WERI-Rb-1 (cell line): ENCODE results near the gene KPNA6.
A peak's percentile ranks its signal among the peaks of the same experiment; 100 is the strongest.

Source experiments
- DNase-seq: peaks from one replicate; pipeline ENCODE4 v3.0.0-alpha.2; 2020
- H3K27ac ChIP-seq: fragments of 250-450 bp; sonication (Bioruptor Pico); 2 replicates; pipeline ENCODE4 v1.5.1; 2020; ENCODE audit warnings: mild to moderate bottlenecking, moderate library complexity
- H3K27me3 ChIP-seq: fragments of 250-450 bp; sonication (Bioruptor Pico); 2 replicates; pipeline ENCODE4 v1.5.1; 2021; ENCODE audit warnings: mild to moderate bottlenecking, low read depth, moderate library complexity; ENCODE audit not compliant: insufficient read depth, severe bottlenecking
- H3K36me3 ChIP-seq: fragments of 250-450 bp; sonication (Bioruptor Pico); 2 replicates; pipeline ENCODE4 v1.5.1; 2020; ENCODE audit warnings: mild to moderate bottlenecking, moderate library complexity
- H3K4me3 ChIP-seq: 2 replicates; pipeline ENCODE4 v1.5.1; 2011; ENCODE audit warnings: low read depth, mild to moderate bottlenecking, control low read depth, low read length
- H3K9me3 ChIP-seq: fragments of 250-450 bp; sonication (Bioruptor Pico); 2 replicates; pipeline ENCODE4 v1.5.1; 2021; ENCODE audit warnings: mild to moderate bottlenecking, moderate library complexity; ENCODE audit not compliant: severe bottlenecking
- TF ChIP-seq, protein P1 (sequence below): IDR thresholded peaks from 2 replicates; pipeline ENCODE4 v1.5.1; 2011; ENCODE audit warnings: low read depth, mild to moderate bottlenecking, control low read depth, inconsistent platforms, low read length

The KPNA6 gene

DNA sequence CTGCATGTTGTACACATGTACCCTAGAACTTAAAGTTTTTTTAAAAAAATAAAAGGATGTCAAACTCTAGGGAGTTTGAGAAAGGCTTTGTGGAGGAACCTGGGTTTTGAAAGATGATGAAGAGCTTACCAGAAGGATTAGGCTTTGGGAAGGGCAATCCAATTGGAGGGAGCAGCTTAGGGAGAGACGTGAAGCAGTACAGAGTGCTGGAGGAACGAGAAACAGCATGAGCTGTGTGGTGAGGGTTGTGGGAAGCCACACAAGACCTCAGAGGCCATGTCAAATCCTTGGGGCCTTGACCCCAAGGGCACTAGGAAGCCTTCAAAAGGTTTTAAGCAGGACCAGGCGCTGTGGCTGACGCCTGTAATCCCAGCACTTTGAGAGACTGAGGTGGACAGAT, 8.4 kb upstream of the KPNA6 start:
- Histone ChIP-seq H3K36me3 (peaks cover 72% of the 10 kb centered on the region), H3K27ac (peak overlapping the region; percentile 72), H3K27me3 (no peaks in the 10 kb centered on the region), H3K4me3 (no peak overlapping the region), H3K9me3 (no peaks in the 10 kb centered on the region)
- DNase-seq = peak; percentile 72
- TF ChIP-seq, protein P1, sequence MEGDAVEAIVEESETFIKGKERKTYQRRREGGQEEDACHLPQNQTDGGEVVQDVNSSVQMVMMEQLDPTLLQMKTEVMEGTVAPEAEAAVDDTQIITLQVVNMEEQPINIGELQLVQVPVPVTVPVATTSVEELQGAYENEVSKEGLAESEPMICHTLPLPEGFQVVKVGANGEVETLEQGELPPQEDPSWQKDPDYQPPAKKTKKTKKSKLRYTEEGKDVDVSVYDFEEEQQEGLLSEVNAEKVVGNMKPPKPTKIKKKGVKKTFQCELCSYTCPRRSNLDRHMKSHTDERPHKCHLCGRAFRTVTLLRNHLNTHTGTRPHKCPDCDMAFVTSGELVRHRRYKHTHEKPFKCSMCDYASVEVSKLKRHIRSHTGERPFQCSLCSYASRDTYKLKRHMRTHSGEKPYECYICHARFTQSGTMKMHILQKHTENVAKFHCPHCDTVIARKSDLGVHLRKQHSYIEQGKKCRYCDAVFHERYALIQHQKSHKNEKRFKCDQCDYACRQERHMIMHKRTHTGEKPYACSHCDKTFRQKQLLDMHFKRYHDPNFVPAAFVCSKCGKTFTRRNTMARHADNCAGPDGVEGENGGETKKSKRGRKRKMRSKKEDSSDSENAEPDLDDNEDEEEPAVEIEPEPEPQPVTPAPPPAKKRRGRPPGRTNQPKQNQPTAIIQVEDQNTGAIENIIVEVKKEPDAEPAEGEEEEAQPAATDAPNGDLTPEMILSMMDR = no peak

DNA sequence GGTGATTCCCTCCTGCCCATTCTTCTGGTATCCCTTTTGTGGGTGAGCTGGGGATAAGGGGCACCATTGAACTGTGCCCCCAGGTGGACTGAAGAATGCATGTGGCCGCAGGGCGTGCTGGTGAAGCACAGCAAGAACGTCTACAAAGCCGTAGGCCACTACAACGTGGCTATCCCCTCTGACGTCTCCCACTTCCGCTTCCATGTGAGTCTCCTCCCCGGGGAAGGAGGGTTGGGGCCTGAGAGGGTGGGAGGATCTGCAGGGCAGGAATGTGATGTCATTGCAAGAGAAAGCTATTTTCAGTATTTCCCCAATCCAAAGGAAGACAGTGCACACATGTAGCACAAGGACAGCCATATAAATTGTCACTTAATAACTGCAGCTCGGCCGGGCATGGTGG, 7.5 kb upstream of the KPNA6 start:
- Histone ChIP-seq H3K9me3 (no peaks in the 10 kb centered on the region), H3K4me3 (no peak overlapping the region), H3K27me3 (no peaks in the 10 kb centered on the region), H3K36me3 (peaks cover 63% of the 10 kb centered on the region), H3K27ac (peak overlapping the region; percentile 72)
- TF ChIP-seq, protein P1 = no peak
- DNase-seq = no peak

DNA sequence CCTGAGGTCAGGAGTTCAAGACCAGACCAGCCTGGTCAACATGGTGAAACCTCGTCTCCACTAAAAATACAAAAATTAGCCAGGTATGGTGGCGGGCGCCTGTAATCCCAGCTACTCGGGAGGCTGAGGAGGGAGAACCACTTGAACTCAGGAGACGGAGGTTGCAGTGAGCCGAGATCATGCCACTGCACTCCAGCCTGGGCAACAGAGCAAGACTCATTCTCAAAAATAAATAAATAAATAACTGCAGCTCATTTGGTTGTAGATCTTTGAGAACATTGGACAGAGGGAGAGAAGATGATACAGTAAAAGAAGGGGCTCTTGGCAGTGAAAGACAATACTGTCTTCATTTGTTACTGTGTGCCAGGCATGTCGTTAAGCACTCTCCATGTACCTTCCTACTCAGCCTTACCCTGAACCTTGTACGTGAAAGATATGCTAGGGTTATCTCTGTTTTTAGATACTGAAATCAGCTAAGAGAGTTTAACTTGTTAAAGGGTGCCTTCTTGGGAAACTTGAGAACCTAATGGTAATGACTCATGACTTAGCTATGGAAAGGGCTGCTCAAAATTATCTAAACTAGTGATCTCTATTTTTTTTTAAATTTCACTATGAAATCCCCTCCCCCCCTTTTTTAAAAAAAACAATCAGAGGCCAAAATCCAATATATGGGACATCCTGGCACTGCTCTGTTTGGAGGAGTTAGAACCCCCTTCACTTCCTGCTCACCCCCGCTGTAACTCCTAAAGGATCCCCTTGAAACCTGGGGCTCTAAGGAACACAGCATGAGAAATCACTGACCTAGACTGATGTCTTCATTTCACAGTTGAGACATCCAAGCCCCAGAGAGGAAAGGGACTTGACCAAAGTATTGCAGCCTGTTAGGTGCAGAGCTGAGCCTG, 6.8 kb upstream of the KPNA6 start:
- no peak for DNase-seq
- H3K27me3 ChIP-seq = no peaks in the 10 kb centered on the region
- H3K9me3 ChIP-seq = no peaks in the 10 kb centered on the region
- H3K36me3 ChIP-seq = peaks cover 56% of the 10 kb centered on the region
- H3K27ac ChIP-seq = no peak overlapping the region; the same call in 1 of the 2 replicates
- H3K4me3 ChIP-seq = no peak overlapping the region
- TF ChIP-seq, protein P1 = no peak

DNA sequence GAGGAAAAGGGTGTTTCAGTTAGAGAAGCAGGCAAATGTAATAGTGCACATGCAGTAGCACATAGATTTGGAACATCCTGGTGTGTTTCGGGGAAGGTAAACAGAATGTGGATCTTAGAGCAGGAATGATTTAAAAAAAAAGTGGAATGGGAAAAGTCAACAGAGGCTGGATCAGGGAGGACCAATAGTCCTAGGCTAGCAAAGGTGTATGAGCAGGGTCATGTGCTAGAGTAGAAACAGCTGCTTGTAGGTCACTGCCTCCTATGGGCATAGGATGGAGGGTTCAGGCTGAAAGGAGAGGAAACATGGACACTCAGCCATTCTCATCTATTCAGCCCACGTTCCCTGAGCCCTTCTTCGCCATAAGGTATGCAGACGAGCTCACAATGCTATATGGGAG, 3.7 kb upstream of the KPNA6 start:
- TF ChIP-seq, protein P1 = peak; percentile 40
- Histone ChIP-seq H3K27me3 (no peaks in the 10 kb centered on the region), H3K4me3 (no peak overlapping the region), H3K9me3 (no peaks in the 10 kb centered on the region), H3K36me3 (peaks cover 37% of the 10 kb centered on the region), H3K27ac (no peak overlapping the region)
- DNase-seq = no peak

DNA sequence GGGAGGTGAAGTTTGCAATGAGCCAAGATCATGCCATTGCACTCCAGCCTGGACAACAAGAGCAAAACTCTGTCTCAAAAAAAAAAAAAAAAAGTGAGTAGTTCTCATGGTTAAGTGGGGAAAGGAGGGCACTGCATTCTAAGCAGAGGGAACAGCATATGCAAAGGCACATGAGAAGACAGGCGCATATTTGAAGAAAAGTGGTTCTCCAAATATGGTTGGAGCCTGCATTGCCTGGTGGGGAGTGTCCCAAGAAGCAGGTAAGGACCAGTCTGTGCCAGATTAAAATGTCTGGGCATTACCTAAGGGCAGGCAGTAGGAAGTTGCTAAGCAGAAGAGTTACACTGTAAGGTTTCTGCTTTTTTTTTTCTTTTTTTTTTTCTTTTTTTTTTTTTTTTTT, 2.5 kb upstream of the KPNA6 start:
- Histone ChIP-seq H3K27me3 (no peaks in the 10 kb centered on the region), H3K4me3 (no peak overlapping the region), H3K9me3 (no peaks in the 10 kb centered on the region), H3K27ac (no peak overlapping the region), H3K36me3 (peaks cover 29% of the 10 kb centered on the region)
- TF ChIP-seq, protein P1 = no peak
- DNase-seq = no peak
